ENCODE data around the gene ZNF423.

Gene ZNF423

DNA sequence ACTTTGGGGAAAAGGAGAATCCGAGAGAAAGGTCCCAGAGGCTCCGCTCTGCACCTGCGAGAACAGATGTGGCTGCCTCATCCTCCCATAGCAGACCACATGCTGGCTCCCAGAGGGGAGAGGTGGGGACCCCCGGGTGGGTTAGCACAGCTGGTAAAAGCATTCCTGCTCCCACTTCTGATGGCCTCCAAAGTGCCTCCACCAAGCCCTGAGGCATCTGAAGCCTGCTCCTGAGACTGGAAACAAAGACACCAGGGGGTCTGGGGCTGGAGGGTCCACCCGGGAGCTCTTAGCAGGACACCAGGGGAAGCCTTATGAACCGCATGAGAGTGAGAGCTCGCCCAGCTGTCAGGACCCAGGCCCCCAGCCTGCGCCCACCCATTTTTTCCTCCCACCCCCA is 46.4 kb downstream of the ZNF423 start:
- in situ Hi-C loops (cut with MboI; ENCODE audit: low sequenced_read_pairs, unreplicated experiment), result no loop called here
- no peak for DNase-seq (ENCODE audit: low spot score)
- TF ChIP-seq CTCF (IDR thresholded peaks at IDR 0.05; ENCODE audit: borderline replicate concordance, control extremely low read depth, extremely low read depth, insufficient read depth, missing control alignments), result no peak

DNA sequence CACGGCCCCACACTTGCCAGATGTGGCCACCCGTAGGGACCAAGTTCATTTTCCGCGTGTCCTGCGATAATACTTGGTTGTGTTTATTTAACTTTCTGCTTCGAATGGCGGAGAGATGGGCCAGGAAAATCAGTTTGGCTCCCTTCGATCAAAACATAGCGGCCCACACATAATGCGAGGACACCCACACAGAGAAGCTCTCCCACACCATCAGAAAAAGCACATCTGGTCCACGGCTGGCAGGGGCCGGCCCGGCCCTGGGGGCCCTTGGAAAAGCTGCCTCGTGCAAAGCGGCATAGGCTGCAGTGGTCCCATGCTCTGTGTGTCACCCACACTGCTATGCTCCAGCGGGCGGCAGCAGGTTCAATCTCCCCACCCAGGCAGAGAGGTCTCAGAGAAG is 46.9 kb downstream of the ZNF423 start:
- TF ChIP-seq CTCF (IDR thresholded peaks at IDR 0.05; ENCODE audit: borderline replicate concordance, control extremely low read depth, extremely low read depth, insufficient read depth, missing control alignments), result no peak
- no peak for DNase-seq (ENCODE audit: low spot score)
- in situ Hi-C loops (cut with MboI; ENCODE audit: low sequenced_read_pairs, unreplicated experiment), result no loop called here

DNA sequence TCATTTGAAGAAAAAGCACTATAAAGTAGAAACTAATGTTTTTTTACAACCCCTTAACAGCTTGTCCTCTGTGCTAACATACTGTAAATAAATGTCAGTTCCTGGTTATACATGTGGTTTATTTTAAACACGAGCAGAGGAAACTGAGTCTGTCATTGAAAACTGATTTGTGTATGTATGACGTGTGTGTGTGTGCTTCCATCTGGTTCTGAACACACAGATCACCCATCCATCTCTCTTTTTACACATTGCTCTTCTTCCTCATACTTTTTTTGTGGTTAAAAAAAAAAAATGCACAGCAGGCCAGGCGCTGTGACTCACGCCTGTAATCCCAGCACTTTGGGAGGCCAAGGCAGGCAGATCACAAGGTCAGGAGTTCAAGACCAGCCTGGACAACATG is 49.5 kb downstream of the ZNF423 start:
- in situ Hi-C loops (cut with MboI; ENCODE audit: low sequenced_read_pairs, unreplicated experiment), result no loop called here
- DNase-seq (ENCODE audit: low spot score), result no peak

DNA sequence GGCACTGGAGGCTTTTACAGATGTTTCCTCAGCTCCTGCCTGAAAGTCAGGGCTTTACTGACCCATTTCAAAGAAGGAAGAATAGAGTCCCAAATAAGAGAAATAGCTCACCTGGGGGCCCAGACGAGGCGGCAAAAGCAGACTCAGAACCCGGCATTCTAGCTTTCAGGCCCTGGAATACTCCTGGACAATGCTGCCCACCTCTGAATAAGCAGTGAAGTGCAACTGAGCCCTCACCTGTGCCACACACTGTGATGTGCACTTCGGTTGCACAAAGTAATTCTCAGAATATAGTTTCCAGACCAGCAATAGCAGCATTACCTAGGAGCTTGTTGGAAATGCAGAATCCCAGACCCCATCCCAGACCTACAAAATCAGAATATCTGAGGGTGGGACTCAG is 54.6 kb downstream of the ZNF423 start:
- TF ChIP-seq CTCF (IDR thresholded peaks at IDR 0.05; ENCODE audit: borderline replicate concordance, control extremely low read depth, extremely low read depth, insufficient read depth, missing control alignments), result no peak
- no peak for DNase-seq (ENCODE audit: low spot score)
- in situ Hi-C loops (cut with MboI; ENCODE audit: low sequenced_read_pairs, unreplicated experiment), result no loop called here

More for the DNA sequence above, 49.5 kb downstream of the ZNF423 start:
- TF ChIP-seq CTCF (IDR thresholded peaks at IDR 0.05; ENCODE audit: borderline replicate concordance, control extremely low read depth, extremely low read depth, insufficient read depth, missing control alignments), result no peak

GRCh38 chr16:49800876-49801275 is 55.0 kb downstream of the ZNF423 start:
- TF ChIP-seq CTCF (IDR thresholded peaks at IDR 0.05; ENCODE audit: borderline replicate concordance, control extremely low read depth, extremely low read depth, insufficient read depth, missing control alignments), result no peak
- in situ Hi-C loops (cut with MboI; ENCODE audit: low sequenced_read_pairs, unreplicated experiment), result no loop called here
- no peak for DNase-seq (ENCODE audit: low spot score)

DNA sequence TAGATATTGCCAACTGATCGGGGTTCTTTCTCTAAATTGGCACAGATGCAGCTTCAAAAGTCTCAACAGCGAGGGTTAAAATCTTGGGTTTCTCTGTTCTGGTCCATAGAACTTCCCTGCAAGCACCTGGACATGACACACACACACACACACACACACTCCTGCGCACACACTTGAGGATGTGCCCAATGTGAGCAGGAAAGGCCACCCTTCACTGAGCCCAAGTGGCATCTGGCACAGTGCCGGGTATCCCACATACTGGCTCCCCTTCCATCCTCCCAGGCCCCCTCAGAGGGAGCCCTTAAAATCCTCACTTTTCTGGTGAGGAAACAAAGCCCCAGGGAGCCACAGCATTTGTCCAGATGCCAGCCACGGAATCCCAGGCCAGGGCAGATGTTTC is 55.5 kb downstream of the ZNF423 start:
- no peak for TF ChIP-seq CTCF (IDR thresholded peaks at IDR 0.05; ENCODE audit: borderline replicate concordance, control extremely low read depth, extremely low read depth, insufficient read depth, missing control alignments)
- DNase-seq (ENCODE audit: low spot score), result no peak
- in situ Hi-C loops (cut with MboI; ENCODE audit: low sequenced_read_pairs, unreplicated experiment), result no loop called here

- in situ Hi-C loops (cut with MboI; ENCODE audit: low sequenced_read_pairs, unreplicated experiment), result no loop called here
- no peak for TF ChIP-seq CTCF (IDR thresholded peaks at IDR 0.05; ENCODE audit: borderline replicate concordance, control extremely low read depth, extremely low read depth, insufficient read depth, missing control alignments)
- no peak for DNase-seq (ENCODE audit: low spot score)
Measured at GRCh38 chr16:49799172-49799571, 56.7 kb downstream of the ZNF423 start.
